GM19035 (cell line): Measurements from ENCODE around the gene ARID1B.

ENCODE experiments used
- ATAC-seq: cut with Tn5 transposase; IDR thresholded peaks from one replicate; pipeline ENCODE4 v1.9.1; 2021; ENCODE audit not compliant: unreplicated experiment

Gene ARID1B

DNA sequence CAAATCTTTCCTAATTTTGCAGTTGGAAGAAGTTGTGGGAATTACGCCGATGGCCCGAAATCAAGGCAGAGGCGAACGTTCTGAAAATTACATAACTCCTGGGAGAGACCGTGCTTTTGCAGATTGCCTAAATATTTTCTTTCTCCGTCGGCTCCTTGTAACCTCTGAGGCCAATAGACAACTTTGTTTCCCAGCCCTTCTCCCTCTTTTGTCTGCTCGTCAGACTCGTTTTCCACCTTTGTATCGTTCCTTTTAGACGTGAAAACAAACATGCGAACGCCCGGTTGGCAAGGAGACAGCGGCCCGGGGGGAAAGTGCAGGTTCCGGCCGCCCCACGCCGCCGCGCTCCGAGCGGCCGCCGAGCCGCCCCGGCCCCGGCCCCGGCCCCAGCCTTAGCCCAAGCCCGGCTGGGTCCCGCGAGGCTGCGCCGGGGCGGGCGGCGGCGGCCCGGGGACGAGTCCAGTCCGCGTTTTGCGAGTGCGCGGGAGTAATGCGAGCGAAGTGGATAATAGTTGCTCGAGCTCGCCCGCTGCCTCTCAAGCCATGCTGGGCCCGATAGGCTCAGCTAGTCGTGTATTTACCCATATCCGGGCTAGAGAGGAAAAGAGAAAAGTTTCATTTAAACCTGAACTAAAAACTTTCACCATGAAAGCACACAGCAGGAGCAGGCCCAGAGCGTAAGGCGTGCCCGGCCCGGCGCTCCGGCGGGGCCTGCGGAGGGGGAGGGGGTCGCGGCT is at the start of gene ARID1B:
TSS of gene ARID1B (plus strand) at position 539 of the 737 bp plus-strand sequence. CDS start 303 bp downstream, outside the sequence.
- peak; percentile 47 for ATAC-seq

DNA sequence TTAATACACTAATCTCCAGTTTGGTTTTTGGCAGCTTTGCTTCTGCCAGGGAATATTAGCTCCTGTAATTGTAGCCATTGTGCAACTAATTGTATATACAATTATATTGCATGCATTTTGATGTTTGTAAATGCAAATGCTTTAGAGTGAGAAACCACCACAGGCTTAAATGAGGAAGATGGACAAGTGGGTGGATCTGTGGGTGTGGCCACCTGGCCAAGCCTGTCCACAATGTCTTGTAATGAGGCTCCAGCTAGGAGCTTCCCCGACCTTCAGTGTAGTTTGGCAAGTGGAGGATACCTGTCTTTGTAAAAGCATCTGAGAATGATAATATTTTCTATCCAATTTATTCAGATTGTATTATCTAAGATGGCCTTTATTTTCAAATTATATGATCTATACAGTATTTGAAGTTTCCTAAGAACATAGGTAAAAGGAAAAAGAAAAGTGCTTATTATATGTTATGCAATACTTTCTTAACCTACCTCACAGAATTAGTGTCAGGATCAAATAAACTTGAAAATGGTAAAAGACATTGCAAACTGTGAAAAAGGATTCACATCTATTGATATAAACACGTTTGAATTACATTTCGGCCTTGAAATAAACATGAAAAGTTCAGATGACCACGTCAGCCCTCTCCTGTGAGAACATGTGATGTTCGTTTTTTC is 49.3 kb upstream of the ARID1B start:
- no peak for ATAC-seq

- peak; percentile 62 for ATAC-seq
These were observed 47.9 kb upstream of the ARID1B start for GRCh38 chr6:156729248-156729647.

GRCh38 chr6:156731396-156731795 is 45.8 kb upstream of the ARID1B start:
- ATAC-seq: no peak

- ATAC-seq: no peak
These were observed 41.4 kb upstream of the ARID1B start for GRCh38 chr6:156735751-156736150.

DNA sequence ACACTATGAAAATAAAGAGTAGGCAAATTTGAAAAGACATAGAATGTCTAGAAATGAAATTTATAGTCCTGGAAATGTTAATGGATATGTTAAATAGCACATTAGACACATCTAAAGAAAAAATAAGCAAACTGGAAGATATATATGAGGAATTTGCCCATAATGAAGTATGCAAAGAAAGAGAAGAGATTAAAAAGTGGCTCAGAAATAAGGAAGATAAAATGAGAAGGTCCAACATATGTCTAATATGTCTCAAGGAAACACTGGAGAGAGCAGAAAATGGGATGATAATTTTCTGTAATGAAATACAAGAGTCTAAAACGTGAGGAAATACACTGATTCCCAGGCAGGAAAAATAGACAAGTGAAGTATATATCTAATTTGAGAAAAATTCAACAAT is 36.6 kb upstream of the ARID1B start:
- no peak for ATAC-seq

GRCh38 chr6:156741287-156742073 is 35.7 kb upstream of the ARID1B start:
- ATAC-seq: no peak

GRCh38 chr6:156747715-156748114 is 29.5 kb upstream of the ARID1B start:
- ATAC-seq: no peak

DNA sequence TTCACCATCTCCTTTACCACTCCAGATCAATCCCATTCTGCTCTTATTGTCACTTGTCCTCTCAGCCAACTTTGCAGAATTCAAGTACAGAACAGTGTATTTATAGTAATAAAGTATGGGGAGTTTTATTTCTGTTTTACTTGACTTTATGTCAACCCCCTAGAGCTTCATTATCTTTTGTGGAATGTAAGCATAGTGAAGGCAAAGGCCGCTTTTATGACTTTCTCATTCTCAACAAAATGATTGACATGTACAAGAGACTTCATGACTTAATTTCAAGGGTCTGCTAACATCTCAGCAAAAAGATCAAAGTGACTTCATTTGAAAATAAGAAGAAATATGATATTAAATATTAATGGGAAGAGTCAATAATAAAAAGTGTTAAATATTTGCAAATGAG is 28.7 kb upstream of the ARID1B start:
- ATAC-seq: no peak

DNA sequence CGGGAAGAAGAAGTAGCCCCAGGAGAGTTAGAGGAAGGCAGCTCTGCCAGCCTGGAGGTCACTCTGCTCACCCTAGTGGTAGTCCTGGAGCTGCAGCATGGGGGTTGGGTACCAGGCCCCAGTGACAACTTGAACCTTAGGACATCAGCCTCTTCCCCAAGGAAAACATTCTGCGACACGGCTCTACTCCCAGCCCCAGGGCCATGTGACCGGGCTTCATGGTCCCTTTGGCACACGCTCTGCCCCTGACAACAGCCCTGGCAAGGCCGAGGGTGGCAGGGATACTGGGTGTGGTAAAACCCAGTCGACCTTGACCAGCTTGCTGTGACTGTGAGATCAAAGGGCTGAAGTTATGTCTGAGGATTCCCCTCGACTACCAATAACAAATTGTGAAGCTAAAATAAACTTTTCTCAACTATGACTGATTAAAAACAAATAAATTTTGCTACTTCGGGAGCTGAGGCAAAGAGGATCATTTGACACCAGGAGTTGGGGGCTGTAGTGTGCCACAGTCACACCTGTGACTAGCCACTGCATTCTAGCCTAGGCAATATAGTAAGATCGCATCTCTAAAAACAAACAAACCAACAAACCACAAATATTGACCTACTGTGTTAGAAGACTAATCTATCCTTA is 24.4 kb upstream of the ARID1B start:
- peak; percentile 55 for ATAC-seq

- no peak for ATAC-seq
These were observed 20.3 kb upstream of the ARID1B start for GRCh38 chr6:156756630-156757610.

DNA sequence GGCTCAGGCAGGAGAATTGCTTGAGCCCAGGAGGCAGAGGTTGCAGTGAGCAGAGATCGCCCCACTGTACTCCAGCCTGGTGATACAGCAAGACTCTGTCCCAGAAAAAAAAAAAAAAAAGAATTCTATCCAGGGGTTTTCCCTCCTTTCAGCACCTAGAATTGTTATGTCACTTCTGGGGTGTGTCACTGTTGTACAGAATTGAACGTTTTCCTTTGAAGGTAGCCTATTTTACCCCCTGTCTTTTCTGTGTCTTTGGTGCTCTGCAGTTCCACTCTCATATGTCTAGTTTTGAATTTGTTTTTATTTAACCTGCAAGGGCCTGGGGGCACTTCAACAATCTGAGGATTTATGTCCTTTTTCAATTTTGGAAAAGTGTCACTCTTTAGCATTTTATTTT is 19.3 kb upstream of the ARID1B start:
- ATAC-seq: no peak

- ATAC-seq: no peak
These were observed 16.8 kb upstream of the ARID1B start for GRCh38 chr6:156760377-156760776.

DNA sequence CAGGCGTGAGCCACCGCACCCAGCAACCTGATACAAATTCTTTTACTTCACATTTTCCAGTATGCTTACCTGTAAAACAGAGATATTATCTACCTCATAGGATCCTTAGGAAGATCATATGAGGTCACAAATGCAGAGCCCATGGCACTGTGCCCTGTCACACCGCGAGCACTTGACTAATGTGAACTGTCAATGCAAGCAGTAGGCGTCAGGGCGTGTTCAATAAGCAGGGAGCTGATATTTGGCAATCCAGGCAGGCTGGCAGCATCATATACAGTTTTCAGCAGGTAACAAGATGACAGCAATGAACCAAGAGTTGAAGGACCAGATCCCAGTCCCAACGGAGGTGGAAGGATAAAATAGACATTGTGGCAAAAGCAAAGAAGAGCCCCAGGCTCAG is 14.6 kb upstream of the ARID1B start:
- ATAC-seq: no peak

DNA sequence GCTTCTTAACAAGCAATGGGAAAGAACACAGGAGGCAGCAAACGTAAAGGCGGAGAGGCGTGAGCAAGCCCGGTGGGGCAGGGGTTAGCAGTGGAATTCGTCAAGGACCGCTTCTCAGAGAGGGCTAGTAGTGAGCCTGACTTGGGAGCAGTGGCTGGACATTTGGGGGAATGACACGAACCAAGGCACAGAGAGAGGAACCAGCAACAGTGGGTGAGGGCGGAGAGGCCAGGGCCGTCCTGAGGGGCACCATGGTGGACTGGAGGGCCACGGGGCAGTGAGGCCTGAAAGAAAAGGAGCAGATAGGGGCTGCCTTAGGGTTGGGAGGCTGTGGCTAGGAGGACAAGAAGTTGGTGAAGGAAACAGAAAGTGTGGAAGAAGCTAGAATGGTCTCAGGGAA is 12.1 kb upstream of the ARID1B start:
- ATAC-seq: no peak

DNA sequence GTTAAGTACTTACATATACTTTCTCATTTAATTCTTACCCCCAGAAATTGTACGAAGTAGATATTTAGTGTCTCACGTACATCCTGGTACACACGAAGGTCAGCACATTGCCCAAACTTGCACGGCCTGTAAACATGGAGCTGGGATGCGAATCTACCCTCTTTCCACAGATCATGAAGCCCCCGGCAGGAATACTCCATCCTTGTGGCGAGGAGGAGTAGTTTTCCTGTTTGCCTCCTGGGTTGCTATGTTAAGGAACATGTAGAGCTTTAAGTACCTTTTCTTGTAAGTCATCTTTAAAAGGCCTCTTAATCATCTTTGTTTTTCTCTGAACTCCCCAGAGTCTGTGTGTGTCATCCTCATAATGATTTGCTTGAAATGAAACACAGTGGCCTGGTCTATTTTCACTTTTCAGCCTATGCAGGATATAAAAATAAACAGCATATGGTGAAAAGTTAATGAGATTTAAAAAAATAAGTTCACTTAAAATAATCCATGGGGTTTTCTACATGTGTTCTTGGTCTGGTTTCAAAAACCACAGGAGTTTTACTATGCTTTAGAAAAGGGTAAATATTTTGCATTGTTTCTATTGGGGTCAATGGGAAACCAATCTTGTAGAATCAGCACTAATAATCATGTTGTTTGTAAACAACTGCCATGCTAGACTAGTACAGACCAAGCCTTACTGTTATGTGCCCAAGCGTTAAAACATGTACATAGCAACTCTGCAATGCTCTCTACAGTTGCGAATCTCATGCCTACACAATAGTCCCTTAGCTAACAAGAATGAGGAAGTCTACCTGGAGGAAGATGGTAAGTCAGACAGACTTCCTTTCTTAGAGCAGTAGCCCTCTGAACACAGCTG is 9.3 kb upstream of the ARID1B start:
- ATAC-seq: peak; percentile 87

- no peak for ATAC-seq
These were observed 6.1 kb upstream of the ARID1B start for GRCh38 chr6:156771047-156771446.

GRCh38 chr6:156771761-156772160 is 5.4 kb upstream of the ARID1B start:
- ATAC-seq: no peak

DNA sequence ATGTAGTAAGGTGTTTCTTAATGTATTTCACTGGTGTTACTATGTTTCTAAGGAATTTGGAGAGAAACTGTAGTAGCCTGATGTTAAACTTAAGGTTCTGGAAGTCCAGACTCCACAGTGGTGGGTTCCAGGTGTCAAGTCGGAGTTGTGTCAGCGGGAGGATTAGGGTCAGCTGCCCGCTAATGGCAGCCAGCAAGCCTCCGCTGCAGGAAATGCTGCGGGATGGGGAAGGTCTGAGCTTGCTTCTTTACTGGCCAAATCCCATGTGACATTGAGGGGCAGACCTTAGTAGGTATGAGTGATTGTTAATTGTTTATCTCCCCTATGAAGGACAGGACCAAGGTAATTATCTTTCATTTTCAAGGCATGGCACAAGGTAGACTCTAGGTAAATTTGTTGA is 3.7 kb upstream of the ARID1B start:
- ATAC-seq: no peak
